RKO (cell line): ENCODE data around the gene MEMO1.
"Not testable (repeated sequence)": the region's sequence is repeated elsewhere in the genome, so short reads cannot be mapped to it uniquely, and the experiment has no call there.

ENCODE experiments used
- DNase-seq: peaks from one replicate; pipeline ENCODE4 v3.0.0-alpha.2; 2016; ENCODE audit warnings: low spot score

Gene MEMO1

GRCh38 chr2:31998731-31999383 lies 12.0 kb downstream of the MEMO1 start:
- DNase-seq: no peak

GRCh38 chr2:31997653-31998052 lies 13.2 kb downstream of the MEMO1 start:
- no peak for DNase-seq

- DNase-seq: no peak
These were observed 14.1 kb downstream of the MEMO1 start for GRCh38 chr2:31996571-31997150.

- DNase-seq: no peak
These were observed 17.9 kb downstream of the MEMO1 start for GRCh38 chr2:31992934-31993333.

- DNase-seq: no peak
These were observed 18.7 kb downstream of the MEMO1 start for GRCh38 chr2:31992025-31992579.

- no peak for DNase-seq
These were observed 20.9 kb downstream of the MEMO1 start for GRCh38 chr2:31989946-31990345.

- DNase-seq: peak; percentile 55
These were observed 23.2 kb downstream of the MEMO1 start for GRCh38 chr2:31987454-31988220.

- no peak for DNase-seq
These were observed 23.9 kb downstream of the MEMO1 start for GRCh38 chr2:31986906-31987305.

GRCh38 chr2:31983762-31984467 lies 26.9 kb downstream of the MEMO1 start:
- no peak for DNase-seq

GRCh38 chr2:31980674-31981356 lies 30.0 kb downstream of the MEMO1 start:
- DNase-seq: peak; percentile 34

- DNase-seq: no peak
These were observed 30.9 kb downstream of the MEMO1 start for GRCh38 chr2:31979956-31980355.

GRCh38 chr2:31979018-31979417 lies 31.8 kb downstream of the MEMO1 start:
- no peak for DNase-seq

GRCh38 chr2:31978436-31978835 lies 32.4 kb downstream of the MEMO1 start:
- no peak for DNase-seq

- DNase-seq: no peak
These were observed 37.1 kb downstream of the MEMO1 start for GRCh38 chr2:31973665-31974064.

- no peak for DNase-seq
These were observed 38.7 kb downstream of the MEMO1 start for GRCh38 chr2:31972059-31972458.

GRCh38 chr2:31969178-31969577 lies 41.6 kb downstream of the MEMO1 start:
- DNase-seq: no peak

- no peak for DNase-seq
These were observed 43.0 kb downstream of the MEMO1 start for GRCh38 chr2:31967790-31968189.

GRCh38 chr2:31966402-31966801 lies 44.4 kb downstream of the MEMO1 start:
- not testable (repeated sequence) for DNase-seq

GRCh38 chr2:31965094-31965493 lies 45.7 kb downstream of the MEMO1 start:
- DNase-seq: no peak

GRCh38 chr2:31962757-31963361 lies 47.9 kb downstream of the MEMO1 start:
- no peak for DNase-seq

GRCh38 chr2:31958140-31958717 lies 52.6 kb downstream of the MEMO1 start:
- no peak for DNase-seq
